Medulla oblongata (tissue), 1 donor: ENCODE data around the gene KIF5A.
"Not testable (repeated sequence)": the region's sequence is repeated elsewhere in the genome, so short reads cannot be mapped to it uniquely, and the experiment has no call there.

ENCODE experiments used
- DNase-seq: peaks from one replicate; pipeline ENCODE4 v3.0.0-alpha.2; 2015; ENCODE audit errors: extremely low spot score

KIF5A gene

DNA sequence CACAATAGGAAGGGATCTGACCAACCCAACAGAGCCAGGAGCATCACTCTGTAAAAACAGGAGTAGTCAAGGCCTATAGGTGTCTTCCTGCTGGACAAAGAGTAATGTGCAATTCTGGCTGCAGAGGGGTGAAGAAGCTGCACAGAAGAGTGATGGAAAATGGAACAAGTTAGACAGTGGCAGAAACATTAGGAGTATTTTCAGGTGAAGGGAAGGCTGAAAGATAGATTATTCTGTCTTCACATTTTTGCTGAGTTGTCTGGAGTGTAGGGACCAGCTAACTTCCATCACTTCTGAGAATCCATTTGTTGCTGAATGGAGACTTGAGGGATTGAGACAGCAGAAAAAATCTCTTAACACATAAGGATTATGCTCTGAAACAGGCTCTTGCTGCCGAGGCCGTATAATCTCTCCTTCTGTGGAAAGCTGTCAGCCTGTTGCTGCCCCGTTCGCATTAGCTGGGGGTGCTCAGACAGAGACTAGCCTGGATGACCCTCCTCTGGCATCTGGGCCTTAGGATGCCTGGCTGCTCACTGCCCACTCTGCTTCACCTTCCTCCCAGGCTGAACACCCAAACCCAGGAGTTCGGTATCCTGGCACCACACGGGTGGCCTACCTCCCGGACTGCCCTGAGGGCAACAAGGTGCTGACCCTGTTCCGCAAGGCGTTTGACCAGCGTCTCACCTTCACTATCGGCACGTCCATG is 58.3 kb downstream of the KIF5A start:
- no peak for DNase-seq

DNA sequence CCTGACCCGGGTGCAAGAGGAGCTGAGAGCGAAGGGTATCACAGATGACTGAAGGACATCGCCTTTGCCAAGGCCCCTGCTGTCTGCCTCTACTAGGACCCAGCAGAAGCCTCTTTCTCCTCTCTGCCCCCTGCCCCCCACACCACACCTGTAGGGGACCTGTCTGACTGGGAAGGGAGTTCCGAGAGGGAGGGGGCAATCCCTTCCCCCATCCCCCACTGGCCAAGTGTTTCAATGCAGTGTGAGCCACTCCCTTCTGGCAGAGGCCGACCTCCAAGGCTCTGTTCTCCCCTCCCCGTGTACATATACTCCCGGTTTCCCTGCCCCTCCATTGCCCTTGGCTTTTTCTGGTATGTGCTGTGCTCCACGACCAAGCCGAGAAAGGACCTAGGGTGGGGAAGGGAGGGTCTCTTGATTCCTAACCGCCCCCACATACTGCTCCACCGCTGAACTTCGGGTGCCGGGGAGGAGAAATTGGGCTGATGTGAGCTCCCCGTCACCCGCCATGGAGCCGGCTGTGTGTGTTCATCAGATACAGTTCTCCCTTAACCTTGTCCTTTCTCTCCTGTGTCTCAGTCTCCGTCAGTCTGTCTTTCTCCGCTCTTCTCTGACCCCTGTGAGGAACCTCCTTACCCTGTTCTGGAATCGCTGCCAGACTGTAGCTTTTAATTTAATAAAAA is 59.4 kb downstream of the KIF5A start:
- DNase-seq = no peak

DNA sequence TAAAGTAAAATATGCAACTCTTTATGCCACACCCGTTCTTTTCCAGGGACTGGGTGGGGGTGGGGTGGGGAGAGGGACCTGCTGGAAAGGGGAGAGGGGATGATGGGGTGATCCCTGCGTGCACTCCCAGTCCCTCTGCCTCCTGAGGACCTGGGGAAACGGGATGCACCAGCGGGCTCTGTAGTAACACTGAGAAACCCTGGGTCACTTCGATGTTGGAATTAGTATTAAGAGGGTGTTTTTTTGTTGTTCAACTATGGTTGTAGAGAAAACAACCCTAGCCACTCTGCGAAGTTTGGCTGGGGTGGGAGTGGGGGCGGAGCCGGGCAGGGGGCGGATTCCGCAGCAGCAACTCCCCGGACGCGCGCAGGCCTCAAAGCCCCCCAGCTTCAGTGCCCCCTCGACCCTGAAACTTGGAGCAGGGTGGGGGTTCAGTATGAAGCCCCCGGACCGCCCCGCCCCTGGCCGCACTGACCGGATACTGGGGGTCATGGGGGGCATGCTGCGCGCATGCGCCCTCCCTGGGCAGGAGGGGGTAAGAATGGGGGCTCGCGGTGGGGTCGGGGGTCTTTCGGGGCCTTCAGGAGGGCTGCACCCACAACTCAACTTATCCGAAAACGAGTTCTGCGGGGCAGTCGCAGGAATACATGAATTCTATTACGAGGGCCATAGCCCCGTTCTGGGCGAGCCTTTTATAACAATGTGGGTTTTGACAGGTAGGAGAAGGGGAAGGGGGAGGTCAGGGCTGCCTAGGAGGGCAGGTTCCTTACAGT is 60.1 kb downstream of the KIF5A start:
- no peak for DNase-seq

DNA sequence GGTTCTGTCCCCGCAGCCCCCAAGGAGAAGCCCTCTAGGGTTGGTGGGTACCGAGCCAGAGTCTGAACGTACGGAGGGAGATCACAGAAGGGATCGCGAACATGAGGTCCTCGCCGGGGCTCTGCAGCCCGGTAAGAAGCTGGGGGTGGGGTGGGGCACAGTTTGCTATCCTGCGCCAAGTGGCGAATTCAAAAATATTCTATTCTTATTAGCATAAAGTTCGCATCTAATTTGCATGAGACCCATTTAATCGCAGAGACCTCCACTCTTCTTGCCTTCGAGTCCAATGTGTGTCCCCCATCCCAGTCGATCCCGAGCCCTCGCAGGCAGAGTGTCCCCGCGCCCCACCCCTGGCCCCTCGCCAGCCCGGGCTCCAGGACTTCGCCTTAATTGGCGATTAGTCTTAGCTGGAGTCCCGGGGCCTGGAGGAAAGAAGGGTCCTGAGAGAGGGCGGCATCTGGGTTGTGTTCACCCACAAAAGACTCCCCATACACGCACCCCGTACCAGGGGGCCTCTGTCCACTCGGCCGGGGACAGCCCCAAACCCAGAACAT is 60.8 kb downstream of the KIF5A start:
- no peak for DNase-seq

DNA sequence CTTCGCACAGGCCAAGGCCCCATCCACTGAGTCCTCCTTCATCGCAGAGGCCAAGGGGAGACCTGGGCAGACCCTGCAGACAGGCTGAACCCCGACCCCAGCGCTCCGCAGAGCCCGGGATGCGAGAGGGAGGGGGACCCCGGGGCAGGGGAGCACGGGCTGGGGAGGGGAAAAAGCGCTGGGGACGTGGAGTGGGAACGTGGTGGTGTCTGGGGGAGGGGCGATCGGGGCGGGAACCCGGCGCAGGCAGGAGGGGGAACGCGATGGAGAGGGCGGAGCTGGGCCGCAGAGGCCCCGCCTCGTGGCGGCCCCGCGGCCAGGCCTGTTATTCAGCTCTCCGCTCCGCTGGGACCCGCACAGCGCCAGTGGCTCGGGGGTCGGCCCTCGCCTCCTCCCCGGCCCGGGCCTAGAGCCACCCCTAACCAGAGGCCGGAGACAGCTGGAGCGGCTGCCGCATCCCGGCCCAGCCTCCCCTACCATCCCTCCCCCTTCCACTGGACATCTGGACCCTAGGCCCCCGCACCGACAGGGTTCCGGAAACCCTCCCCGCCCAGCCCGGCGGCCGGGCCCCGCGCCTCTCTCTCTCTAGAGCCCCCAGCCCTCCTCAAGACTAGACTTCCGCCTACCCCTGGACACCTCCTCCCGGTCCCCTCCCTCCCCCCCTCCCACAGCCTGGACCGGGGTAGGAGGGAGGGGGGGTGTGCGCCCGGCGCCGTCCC is 61.4 kb downstream of the KIF5A start, which contains the start of gene ARHGEF25:
TSS of gene ARHGEF25 (plus strand) at position 328 of the 719 bp plus-strand sequence. CDS start 460 bp downstream, outside the sequence.
- peak; percentile 40 for DNase-seq

DNA sequence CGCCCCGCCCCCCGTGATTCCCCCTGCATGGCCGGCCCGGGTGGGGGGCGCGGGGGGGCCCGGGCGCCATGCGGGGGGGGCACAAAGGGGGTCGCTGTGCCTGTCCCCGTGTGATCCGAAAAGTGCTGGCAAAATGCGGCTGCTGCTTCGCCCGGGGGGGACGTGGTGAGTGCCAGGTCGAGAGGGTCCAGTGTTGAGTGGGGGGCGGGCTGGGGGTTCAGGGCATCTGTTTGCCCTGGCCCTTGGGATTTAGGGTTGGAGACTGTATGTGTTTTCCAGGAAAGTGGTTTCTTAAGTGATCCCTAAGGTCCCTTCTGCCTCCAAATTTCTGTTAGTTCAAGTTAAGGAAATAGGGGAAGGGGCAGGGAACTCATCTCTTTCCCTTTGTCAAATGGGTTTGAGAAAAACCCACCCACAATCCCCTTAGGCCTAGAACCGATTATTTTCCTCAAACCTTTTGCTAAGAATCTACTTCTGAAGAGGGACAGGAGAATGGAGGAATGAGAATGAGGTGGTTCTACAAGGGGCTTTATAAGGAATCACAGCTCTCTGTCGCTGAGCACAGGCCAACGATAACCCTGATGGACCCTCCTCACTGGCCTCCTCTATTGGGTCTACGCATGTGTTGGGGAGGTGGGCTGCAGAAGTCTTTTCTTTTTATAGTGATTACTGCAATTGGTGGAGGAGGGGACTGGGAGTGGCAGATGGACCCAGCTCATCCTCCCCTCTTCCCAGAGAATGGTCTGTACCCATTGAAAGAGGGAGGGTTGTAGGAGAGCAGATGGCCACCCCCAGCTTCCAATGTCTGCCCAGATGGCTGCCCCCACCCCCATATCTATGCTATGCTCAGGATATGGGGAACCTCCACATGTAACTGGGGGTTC is 62.2 kb downstream of the KIF5A start:
- no peak for DNase-seq

DNA sequence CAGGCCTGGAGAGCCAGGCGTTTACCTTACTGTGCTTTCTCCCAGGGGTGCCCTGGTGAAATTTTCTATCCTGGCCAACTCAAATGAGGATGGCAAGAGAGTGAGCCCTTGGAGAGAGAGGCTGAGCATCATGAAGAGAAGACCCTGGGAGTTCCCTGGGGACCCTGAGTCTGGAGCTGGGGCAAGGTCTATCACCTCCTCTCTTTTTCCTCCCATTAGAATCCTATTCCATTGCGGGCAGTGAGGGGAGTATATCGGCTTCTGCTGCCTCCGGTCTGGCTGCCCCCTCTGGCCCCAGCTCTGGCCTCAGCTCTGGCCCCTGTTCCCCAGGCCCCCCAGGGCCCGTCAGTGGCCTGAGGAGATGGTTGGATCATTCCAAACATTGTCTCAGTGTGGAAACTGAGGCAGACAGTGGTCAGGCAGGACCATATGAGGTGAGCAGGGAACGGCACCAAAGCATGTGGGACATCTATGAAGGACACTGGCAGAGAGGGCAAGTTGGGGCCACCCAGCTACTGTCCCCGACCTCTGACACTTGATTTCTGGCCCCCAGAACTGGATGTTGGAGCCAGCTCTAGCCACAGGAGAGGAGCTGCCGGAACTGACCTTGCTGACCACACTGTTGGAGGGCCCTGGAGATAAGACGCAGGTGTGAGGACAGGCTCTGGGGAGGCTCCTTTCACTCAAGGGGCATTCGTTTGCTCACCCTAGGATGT is 63.0 kb downstream of the KIF5A start:
- no peak for DNase-seq

DNA sequence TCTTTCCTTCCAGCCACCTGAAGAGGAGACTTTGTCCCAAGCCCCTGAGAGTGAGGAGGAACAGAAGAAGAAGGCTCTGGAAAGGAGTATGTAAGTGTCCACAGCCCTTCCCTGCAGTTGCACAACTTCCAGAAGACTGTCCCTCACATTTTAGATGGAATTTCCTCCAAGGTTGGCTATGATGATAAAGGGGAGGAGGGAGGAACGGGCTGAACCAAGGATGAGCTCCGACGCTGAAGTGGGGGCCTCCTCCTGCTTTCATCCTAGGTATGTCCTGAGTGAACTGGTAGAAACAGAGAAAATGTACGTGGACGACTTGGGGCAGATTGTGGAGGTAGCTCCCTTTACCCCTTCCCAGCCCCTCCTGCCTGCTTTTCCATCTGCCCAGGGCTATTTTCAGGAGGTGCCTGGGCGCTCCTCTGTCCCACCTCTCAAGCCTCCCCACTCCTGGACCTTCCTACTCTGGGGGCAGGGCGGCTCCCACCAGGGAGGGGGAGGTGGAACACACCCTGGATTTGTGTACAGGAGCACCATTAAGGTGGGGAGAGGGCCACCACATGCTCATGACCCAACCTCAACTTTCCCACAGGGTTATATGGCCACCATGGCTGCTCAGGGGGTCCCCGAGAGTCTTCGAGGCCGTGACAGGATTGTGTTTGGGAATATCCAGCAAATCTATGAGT is 63.7 kb downstream of the KIF5A start:
- DNase-seq = no peak

DNA sequence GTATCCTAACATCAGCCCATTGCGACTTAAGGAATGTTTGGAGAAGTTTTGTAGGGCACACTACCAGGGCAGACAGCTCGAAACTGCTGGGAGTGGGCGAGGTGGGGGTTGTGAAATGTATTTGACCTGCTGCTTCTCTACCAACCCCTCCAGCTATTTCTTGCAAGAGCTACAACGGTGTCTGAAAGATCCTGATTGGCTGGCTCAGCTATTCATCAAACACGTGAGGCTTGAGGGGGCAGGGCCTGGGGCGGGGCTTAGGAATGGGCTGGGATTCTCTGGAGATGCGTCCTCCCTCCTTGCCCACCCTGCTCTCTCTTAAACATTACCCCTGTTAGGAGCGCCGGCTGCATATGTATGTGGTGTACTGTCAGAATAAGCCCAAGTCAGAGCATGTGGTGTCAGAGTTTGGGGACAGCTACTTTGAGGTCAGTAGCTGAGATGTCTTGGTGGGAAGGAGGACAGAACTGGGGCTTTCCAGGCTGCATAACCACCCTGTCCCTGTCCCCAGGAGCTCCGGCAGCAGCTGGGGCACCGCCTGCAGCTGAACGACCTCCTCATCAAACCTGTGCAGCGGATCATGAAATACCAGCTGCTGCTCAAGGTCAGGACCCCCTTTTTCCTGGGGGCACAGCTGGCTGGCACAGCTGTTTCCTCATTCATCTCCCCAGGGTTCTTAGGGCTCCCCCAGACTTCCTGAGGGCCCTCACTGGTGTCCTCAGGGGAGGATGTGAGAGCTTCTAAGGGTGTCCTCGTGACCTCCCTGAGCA is 64.5 kb downstream of the KIF5A start:
- DNase-seq = no peak

DNA sequence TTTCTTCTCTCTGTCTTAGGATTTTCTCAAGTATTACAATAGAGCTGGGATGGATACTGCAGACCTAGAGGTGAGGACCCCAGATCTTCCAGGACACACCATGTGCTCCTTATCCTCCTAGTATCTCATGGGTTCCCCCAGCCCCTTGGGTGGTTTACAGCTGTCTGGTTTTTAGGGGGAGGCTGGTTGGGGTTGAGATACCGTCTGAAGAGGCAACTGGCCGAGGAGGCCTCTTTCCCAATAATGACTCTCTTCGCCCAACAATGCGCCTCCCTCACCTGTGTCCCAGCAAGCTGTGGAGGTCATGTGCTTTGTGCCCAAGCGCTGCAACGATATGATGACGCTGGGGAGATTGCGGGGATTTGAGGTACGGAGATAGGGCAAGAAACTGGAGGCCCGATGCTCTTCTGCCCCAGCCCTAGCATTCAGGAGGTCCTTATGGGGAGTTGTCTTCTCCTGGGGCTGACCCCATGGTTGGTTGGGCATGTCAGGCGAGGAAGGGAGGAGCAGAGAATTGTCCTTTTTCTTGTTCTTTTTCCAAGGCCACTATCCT is 65.2 kb downstream of the KIF5A start:
- no peak for DNase-seq

DNA sequence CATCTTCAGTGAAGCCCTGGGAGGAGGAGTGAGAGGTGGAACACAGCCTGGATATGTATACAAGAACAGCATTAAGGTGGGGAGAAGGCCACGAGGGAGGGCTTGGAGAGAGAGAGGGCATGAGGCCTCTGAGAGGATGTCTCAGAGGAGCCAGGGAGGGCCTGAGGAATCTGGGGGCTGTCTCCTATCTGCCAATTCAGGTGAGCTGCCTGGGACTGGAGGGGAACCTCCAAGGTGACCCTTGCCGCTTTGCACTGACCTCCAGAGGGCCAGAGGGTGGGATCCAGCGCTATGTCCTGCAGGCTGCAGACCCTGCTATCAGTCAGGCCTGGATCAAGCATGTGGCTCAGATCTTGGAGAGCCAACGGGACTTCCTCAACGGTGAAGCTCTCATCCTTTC is 65.8 kb downstream of the KIF5A start:
- DNase-seq = no peak

DNA sequence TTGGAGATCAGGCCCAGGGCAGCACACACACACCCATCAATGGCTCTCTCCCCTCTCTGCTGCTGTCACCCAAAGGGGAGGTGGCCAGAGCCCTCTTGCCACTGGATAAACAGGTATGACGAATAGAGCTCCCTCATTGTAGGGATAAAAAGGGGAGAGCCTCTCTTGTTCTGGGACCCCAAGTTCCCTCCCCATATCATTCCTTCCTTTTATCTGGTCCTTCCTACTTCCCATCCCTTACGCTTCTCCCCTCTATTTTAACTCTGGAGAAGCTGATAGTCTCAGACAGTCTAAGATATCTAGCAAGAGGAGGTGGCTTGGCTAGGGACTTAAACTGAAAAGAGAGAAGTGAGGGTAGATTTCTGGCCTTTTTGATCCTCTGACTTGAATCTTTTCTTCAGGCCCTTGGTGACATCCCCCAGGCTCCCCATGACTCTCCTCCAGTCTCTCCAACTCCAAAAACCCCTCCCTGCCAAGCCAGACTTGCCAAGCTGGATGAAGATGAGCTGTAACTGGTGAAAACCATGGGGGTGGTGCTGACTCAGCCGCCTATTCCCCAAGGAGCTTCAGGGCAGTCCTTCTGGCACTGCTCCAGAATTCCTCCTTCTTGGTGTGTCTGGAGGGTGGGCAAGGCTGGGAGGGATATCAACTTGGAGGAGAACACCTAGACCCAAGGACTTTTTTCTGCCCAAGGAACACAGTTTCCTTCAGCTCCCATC is 66.7 kb downstream of the KIF5A start:
- no peak for DNase-seq

DNA sequence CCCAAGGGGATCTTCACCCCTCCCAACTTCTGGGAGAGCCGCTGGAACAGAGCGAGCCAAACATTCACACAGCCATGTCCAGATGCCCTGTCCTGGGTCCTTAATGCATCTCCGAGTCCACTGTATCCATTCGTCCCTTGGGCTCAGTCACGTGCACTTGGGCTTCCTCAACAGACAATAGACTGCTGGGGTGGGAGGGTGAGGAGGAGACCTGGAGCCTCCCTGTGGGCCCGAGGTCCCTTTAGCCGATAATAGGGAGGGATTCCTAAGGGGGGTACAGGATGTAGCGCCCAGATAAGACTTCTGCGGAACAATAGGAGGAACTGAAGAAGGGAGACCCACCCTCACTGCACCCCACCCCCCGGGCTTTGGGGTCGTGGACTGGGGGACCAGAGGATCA is 68.1 kb downstream of the KIF5A start:
- DNase-seq = no peak

DNA sequence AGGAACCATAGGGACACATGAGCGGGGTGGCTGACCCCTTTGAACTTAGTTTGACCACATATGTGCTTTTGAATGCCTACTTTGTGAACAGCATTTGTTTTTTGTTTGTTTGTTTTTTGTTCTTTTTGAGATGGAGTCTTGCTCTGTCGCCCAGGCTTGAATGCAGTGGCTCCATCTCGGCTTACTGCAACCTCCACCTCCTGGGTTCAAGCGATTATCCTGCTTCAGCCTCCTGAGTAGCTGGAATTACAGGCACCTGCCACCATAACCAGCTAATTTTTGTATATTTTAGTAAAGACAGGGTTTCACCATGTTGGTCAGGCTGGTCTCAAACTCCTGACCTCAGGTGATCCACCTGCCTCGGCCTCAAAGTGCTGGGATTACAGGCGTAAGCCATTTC is 68.6 kb downstream of the KIF5A start:
- DNase-seq = not testable (repeated sequence)

DNA sequence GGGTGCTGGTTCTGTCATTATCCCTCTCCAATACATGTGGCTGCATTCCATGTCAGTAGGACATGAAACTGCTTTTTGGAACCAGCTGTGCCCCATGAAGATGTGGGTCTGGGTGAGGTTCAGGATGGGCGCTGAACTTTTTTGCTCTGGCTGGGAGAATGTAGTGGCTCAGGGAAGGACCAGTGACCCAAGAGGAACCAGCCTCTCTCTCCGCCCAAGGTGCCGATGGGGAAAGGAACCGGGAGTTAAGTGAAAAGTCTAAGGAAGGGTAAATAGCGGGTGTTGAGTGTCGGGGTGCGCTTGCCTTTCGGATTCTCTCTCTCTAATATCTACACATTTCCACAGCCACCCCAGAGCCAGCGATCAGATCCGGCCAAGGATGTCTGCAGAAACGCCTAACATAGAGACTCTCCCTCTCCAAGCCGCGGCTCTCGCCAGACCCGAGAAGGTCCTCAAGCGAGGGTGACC is 69.2 kb downstream of the KIF5A start:
- DNase-seq = no peak

DNA sequence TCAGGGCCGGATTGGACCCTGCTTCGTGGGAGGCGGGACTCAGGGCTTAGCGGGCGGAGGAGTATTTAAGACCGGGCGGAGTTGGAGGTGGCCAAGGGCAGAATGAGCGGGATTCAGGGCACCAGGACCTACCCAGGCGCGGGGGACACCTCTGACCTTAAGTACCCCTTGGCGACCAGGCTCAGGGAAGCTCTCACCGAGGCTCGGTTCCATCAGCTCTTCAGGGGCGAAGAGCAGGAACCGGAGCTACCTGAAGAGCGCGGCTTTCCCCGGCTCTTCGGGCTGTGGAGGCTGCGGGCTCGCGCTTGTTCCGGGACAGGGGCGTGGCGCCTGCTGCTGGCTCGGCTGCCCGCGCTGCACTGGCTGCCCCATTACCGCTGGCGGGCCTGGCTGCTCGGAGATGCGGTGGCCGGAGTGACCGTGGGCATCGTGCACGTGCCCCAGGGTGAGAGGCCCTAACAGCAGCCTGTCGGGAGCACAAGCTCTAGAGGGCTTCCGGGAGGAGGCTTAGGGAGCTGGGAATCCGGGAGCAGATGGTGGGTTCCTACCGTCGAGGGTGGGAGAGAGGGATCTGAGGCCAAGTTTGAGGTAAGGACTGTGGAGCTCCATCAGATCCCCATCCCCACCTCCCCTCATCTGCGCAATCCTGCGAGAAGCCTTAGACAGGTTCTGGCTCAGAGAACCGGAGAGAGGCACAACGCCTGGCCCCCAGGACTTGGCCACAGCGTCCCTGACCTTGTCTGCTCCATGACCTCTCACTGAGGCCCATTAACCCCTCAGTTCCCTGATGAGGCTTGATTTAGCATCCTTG is 69.8 kb downstream of the KIF5A start:
- no peak for DNase-seq
